Stimulated activated naive CD4-positive, alpha-beta T cell (primary cell): Measurements from ENCODE around the gene UNKL.
A peak's percentile ranks its signal among the peaks of the same experiment; 100 is the strongest.

Experiments
- DNase-seq, 6 experiments: peaks; one replicate each; lab custom pipeline; 2025; lab: John Stamatoyannopoulos, UW

The UNKL gene

GRCh38 chr16:1323296-1324239, 90.9 kb downstream of the UNKL start:
- DNase-seq = no peak

- no peak for DNase-seq
These were observed 92.1 kb downstream of the UNKL start for GRCh38 chr16:1322407-1322806.

- DNase-seq = no peak
These were observed 93.8 kb downstream of the UNKL start for GRCh38 chr16:1320658-1321240.

GRCh38 chr16:1320097-1320496, 94.4 kb downstream of the UNKL start:
- DNase-seq = no peak

GRCh38 chr16:1319041-1319440, 95.5 kb downstream of the UNKL start:
- DNase-seq = no peak

- no peak for DNase-seq
These were observed 96.3 kb downstream of the UNKL start for GRCh38 chr16:1318268-1318545.

- DNase-seq = peak in 1 of 6 experiments; percentile 9
These were observed 96.8 kb downstream of the UNKL start for GRCh38 chr16:1317479-1318267.

GRCh38 chr16:1316033-1316405, 98.5 kb downstream of the UNKL start:
- DNase-seq = no peak

GRCh38 chr16:1315081-1316032, 99.1 kb downstream of the UNKL start:
- DNase-seq = no peak

GRCh38 chr16:1314399-1315068, 100.0 kb downstream of the UNKL start:
- no peak for DNase-seq

- DNase-seq = no peak
These were observed 100.7 kb downstream of the UNKL start for GRCh38 chr16:1313721-1314369.
